ENCODE results near the gene FAR1. TPM values are rescaled to one million over a fixed set of nuclear protein-coding genes. Genes with fewer than 3 reads are reported as not detected.

Gene FAR1
- total and polyA plus RNA-seq, 2 of the 4 experiments (the other 2 are of a cell fraction) = 35.3 to 119 TPM

DNA sequence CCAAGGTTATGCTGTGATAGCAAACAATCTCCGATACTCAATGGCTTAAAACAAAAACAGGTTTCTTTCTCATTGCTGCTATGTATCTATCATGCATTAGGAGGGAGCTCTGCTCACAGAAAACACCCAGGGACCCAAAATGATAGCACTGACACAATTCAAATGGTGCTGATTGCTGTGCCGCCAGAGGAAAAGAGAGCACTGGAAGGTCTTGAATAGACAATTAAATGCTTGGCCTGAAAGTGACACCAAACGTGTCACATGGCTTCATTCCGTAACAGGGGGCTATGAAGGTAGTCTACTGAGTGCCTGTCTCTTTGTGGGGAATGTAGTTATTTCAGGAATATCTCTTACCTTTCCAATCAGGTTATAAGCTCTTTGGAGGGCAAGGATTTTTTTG is 94.2 kb downstream of the FAR1 start:
- Histone ChIP-seq H2BK5ac (ENCODE audit: low read depth, low read length, poor library complexity, severe bottlenecking) (no peak overlapping the region), H2AFZ (replicated peaks; ENCODE audit: low read length, poor library complexity) (no peak overlapping the region), H3K9ac (ENCODE audit: low read depth, low read length) (no peak overlapping the region), H3K4me3 (ENCODE audit: insufficient read depth, low read depth, low read length) (no peak overlapping the region), H3K4me2 (ENCODE audit: low read depth, low read length) (no peak overlapping the region), H2BK120ac (ENCODE audit: low read depth, low read length) (no peak overlapping the region), H4K91ac (ENCODE audit: insufficient read depth, low read depth, low read length) (no peak overlapping the region), H2AK9ac (replicated peaks; ENCODE audit: low read depth, low read length, poor library complexity) (no peak overlapping the region), H3K79me1 (ENCODE audit: low read depth in 1 of 2, low read length in 2 of 2) (no peaks in the 10 kb centered on the region), H3K4me1 (ENCODE audit: control insufficient read depth, insufficient read depth, low read length) (peaks cover 2% of the 10 kb centered on the region), H3K18ac (ENCODE audit: low read depth, low read length) (no peak overlapping the region), H3K56ac (ENCODE audit: extremely low read depth, insufficient read depth, low read length) (no peak overlapping the region), H4K20me1 (ENCODE audit: insufficient read depth, low read length) (no peaks in the 10 kb centered on the region; the same call in 1 of the 2 replicates), H3K14ac (replicated peaks; ENCODE audit: low read depth, low read length) (no peak overlapping the region), H2AK5ac (ENCODE audit: low read depth, low read length) (no peak overlapping the region), H2BK20ac (ENCODE audit: low read depth, low read length) (no peak overlapping the region), H4K5ac (ENCODE audit: low read depth, low read length) (no peak overlapping the region), H3K9me1 (ENCODE audit: insufficient read depth, low read length) (peaks cover 3% of the 10 kb centered on the region; the same call in 1 of the 2 replicates), H2BK15ac (ENCODE audit: low read depth, low read length) (no peak overlapping the region), H4K8ac (ENCODE audit: low read depth in 2 of 2, low read length in 2 of 2) (no peak overlapping the region), H3K4ac (ENCODE audit: low read depth, low read length) (no peak overlapping the region), H3K36me3 (ENCODE audit: control insufficient read depth, insufficient read depth, low read length) (no peaks in the 10 kb centered on the region), H3K27me3 (ENCODE audit: control insufficient read depth, insufficient read depth, low read length) (no peaks in the 10 kb centered on the region), H3K23ac (ENCODE audit: low read depth, low read length) (no peak overlapping the region), H3K9me3 (ENCODE audit: control insufficient read depth, insufficient read depth, low read length) (no peaks in the 10 kb centered on the region), H3K27ac (ENCODE audit: insufficient read depth, low read length) (no peak overlapping the region)
- in situ Hi-C loops (cut with MboI; ENCODE audit: low sequenced_read_pairs) (no loop called here), intact Hi-C loops (cut with micrococcal nuclease) (no loop called here), dilution Hi-C loops (cut with HindIII; ENCODE audit: low sequenced_read_pairs, unreplicated experiment) (no loop called here)
- ATAC-seq (ENCODE audit: low read depth) (no peak), DNase-seq (no peak)
- CTCF ChIA-PET = no interaction called here
- TF ChIP-seq MAZ (IDR thresholded peaks at IDR 0.05; ENCODE audit: borderline replicate concordance, low read depth, low read length) = no peak
- TF ChIP-seq, protein P1, sequence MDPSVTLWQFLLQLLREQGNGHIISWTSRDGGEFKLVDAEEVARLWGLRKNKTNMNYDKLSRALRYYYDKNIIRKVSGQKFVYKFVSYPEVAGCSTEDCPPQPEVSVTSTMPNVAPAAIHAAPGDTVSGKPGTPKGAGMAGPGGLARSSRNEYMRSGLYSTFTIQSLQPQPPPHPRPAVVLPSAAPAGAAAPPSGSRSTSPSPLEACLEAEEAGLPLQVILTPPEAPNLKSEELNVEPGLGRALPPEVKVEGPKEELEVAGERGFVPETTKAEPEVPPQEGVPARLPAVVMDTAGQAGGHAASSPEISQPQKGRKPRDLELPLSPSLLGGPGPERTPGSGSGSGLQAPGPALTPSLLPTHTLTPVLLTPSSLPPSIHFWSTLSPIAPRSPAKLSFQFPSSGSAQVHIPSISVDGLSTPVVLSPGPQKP (IDR thresholded peaks at IDR 0.05; ENCODE audit: borderline replicate concordance, low read depth, low read length) = no peak
- no peak for TF ChIP-seq CHD1 (IDR thresholded peaks at IDR 0.05; ENCODE audit: low read depth, low read length)
- no peak for TF ChIP-seq SMC3 (IDR thresholded peaks at IDR 0.05; ENCODE audit: low read depth, low read length)
- TF ChIP-seq RAD21 (IDR thresholded peaks at IDR 0.05; ENCODE audit: low read length) = no peak
- no peak for TF ChIP-seq FOS (IDR thresholded peaks at IDR 0.05; ENCODE audit: low read depth, low read length)
- TF ChIP-seq RFX5 (IDR thresholded peaks at IDR 0.05; ENCODE audit: low read depth, low read length) = no peak
- no peak for TF ChIP-seq MAFK (IDR thresholded peaks at IDR 0.05; ENCODE audit: low read depth, low read length)
- TF ChIP-seq, protein P2, sequence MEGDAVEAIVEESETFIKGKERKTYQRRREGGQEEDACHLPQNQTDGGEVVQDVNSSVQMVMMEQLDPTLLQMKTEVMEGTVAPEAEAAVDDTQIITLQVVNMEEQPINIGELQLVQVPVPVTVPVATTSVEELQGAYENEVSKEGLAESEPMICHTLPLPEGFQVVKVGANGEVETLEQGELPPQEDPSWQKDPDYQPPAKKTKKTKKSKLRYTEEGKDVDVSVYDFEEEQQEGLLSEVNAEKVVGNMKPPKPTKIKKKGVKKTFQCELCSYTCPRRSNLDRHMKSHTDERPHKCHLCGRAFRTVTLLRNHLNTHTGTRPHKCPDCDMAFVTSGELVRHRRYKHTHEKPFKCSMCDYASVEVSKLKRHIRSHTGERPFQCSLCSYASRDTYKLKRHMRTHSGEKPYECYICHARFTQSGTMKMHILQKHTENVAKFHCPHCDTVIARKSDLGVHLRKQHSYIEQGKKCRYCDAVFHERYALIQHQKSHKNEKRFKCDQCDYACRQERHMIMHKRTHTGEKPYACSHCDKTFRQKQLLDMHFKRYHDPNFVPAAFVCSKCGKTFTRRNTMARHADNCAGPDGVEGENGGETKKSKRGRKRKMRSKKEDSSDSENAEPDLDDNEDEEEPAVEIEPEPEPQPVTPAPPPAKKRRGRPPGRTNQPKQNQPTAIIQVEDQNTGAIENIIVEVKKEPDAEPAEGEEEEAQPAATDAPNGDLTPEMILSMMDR (conservative IDR thresholded peaks at IDR 0.05; ENCODE audit: low read depth, low read length) = no peak
- no peak for TF ChIP-seq BHLHE40 (IDR thresholded peaks at IDR 0.05; ENCODE audit: low read depth, low read length)
- no peak for TF ChIP-seq POLR2A (IDR thresholded peaks at IDR 0.05; ENCODE audit: low read depth, low read length)
- TF ChIP-seq RCOR1 (IDR thresholded peaks at IDR 0.05; ENCODE audit: insufficient replicate concordance, low read length) = no peak
- no peak for TF ChIP-seq NFE2L2 (IDR thresholded peaks at IDR 0.05; ENCODE audit: low read depth, low read length)
- TF ChIP-seq, protein P3, sequence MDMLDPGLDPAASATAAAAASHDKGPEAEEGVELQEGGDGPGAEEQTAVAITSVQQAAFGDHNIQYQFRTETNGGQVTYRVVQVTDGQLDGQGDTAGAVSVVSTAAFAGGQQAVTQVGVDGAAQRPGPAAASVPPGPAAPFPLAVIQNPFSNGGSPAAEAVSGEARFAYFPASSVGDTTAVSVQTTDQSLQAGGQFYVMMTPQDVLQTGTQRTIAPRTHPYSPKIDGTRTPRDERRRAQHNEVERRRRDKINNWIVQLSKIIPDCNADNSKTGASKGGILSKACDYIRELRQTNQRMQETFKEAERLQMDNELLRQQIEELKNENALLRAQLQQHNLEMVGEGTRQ (IDR thresholded peaks at IDR 0.05; ENCODE audit: low read depth, low read length) = no peak
- no peak for TF ChIP-seq CEBPB (IDR thresholded peaks at IDR 0.05; ENCODE audit: low read depth, low read length)
- TF ChIP-seq MXI1 (IDR thresholded peaks at IDR 0.05; ENCODE audit: borderline replicate concordance, low read depth, low read length) = no peak
- WGBS, 2 experiments (ENCODE audit: extremely low coverage in 2 of 2, insufficient read length in 1 of 2) = no CpG with 5 or more reads among the region's 4 CpGs
- POLR2A ChIA-PET (ENCODE audit: unreplicated experiment) = no interaction called here
- BruUV-seq (replicated peaks) = no TSS peak
